Caco-2 (cell line): Measurements from ENCODE around the gene CDKN1B. TPM values are rescaled to one million over a fixed set of nuclear protein-coding genes. Genes with fewer than 3 reads are reported as not detected.

ENCODE experiments used
- BruUV-seq: library from RNA; stranded (reverse); fragments of 400-500 nt; replicated peaks from 2 replicates; lab custom pipeline; 2021; lab: Mats Ljungman, UMichigan
- CTCF ChIA-PET: fragments of 300-600 bp; sonication (Branson Sonifier 250); formaldehyde crosslinking; loops from one replicate; lab custom pipeline; 2022; ENCODE audit warnings: antibody characterized with exemption; lab: Charles Lee
- POLR2A ChIA-PET: fragments of 300-600 bp; sonication (Branson Sonifier 250); formaldehyde crosslinking; loops from one replicate; lab custom pipeline; 2022; ENCODE audit warnings: antibody characterized with exemption; lab: Charles Lee
- DNase-seq, 2 experiments: peaks; one replicate each; pipeline versions ENCODE4 v3.0.0 to v3.0.0-alpha.2; 2020 to 2022
- H3K27me3 ChIP-seq: replicated peaks from 2 replicates; pipeline ENCODE4 v1.6.0; 2011; ENCODE audit warnings: low read length; ENCODE audit not compliant: control insufficient read depth, insufficient read depth
- H3K36me3 ChIP-seq: 2 replicates; pipeline ENCODE4 v1.5.1; 2011; ENCODE audit warnings: low read length; ENCODE audit not compliant: control insufficient read depth, insufficient read depth
- H3K4me1 ChIP-seq: fragments of 250-450 bp; sonication (Bioruptor Pico); 2 replicates; pipeline ENCODE4 v1.5.1; 2020; ENCODE audit warnings: mild to moderate bottlenecking
- H3K4me3 ChIP-seq: 2 replicates; pipeline ENCODE4 v1.5.1; 2011; ENCODE audit warnings: low read depth, mild to moderate bottlenecking, control low read depth, low read length
- H3K9me3 ChIP-seq: fragments of 250-450 bp; sonication (Bioruptor Pico); 2 replicates; pipeline ENCODE4 v1.5.1; 2020; ENCODE audit warnings: mild to moderate bottlenecking, moderate library complexity
- H3K27ac Mint-ChIP-seq: one replicate; pipeline ENCODE4 v1.8.0; 2022; ENCODE audit warnings: mixed read lengths; ENCODE audit not compliant: unreplicated experiment
- H3K27me3 Mint-ChIP-seq: one replicate; pipeline ENCODE4 v1.8.0; 2022; ENCODE audit warnings: mixed read lengths; ENCODE audit not compliant: insufficient read depth, unreplicated experiment
- H3K36me3 Mint-ChIP-seq: one replicate; pipeline ENCODE4 v1.8.0; 2022; ENCODE audit warnings: mild to moderate bottlenecking, mixed read lengths; ENCODE audit not compliant: insufficient read depth, unreplicated experiment
- H3K4me1 Mint-ChIP-seq: one replicate; pipeline ENCODE4 v1.8.0; 2022; ENCODE audit warnings: low read depth, mixed read lengths; ENCODE audit not compliant: unreplicated experiment
- H3K4me3 Mint-ChIP-seq: one replicate; pipeline ENCODE4 v1.8.0; 2022; ENCODE audit warnings: mild to moderate bottlenecking, moderate library complexity, mixed read lengths; ENCODE audit not compliant: unreplicated experiment
- H3K9me3 Mint-ChIP-seq: one replicate; pipeline ENCODE4 v1.8.0; 2022; ENCODE audit warnings: mixed read lengths; ENCODE audit not compliant: unreplicated experiment
- CTCF ChIP-seq, 2 experiments: fragments of 200-600 bp in 1 of 2; IDR thresholded peaks; 1 replicate in 1 of 2; 2 replicates in 1 of 2; pipeline versions ENCODE4 v1.5.1 to v1.8.0; 2011 to 2022; ENCODE audit warnings: antibody characterized with exemption in 1 of 2, control low read depth in 1 of 2, inconsistent platforms in 1 of 2, low read depth in 1 of 2, low read length in 1 of 2, mild to moderate bottlenecking in 1 of 2, moderate library complexity in 1 of 2; ENCODE audit not compliant: insufficient read depth in 1 of 2, severe bottlenecking in 1 of 2, unreplicated experiment in 1 of 2
- intact Hi-C: fragments of 100-400 bp; cut with micrococcal nuclease; formaldehyde crosslinking; loops from one replicate; pipeline ENCODE4 v1.10.0; 2022; ENCODE audit not compliant: unreplicated experiment
- total RNA-seq: library from RNA; stranded (reverse); gene quantifications from 2 replicates; pipeline ENCODE4 v1.2.3, GENCODE V29; 2022

Gene CDKN1B
- total RNA-seq, 1 experiment from 2014 or later = 115 TPM

- no TSS peak for BruUV-seq
- DNase-seq = no peak
- intact Hi-C loops = no loop called here
- Mint-ChIP-seq H3K27ac (no peak overlapping the region), H3K36me3 (no peaks in the 10 kb centered on the region), H3K27me3 (no peaks in the 10 kb centered on the region), H3K4me3 (no peak overlapping the region), H3K9me3 (no peaks in the 10 kb centered on the region), H3K4me1 (peaks cover 18% of the 10 kb centered on the region)
- H3K4me3 ChIP-seq = no peak overlapping the region
- no peaks in the 10 kb centered on the region for H3K27me3 ChIP-seq
- no peaks in the 10 kb centered on the region for H3K36me3 ChIP-seq
- no peak for TF ChIP-seq CTCF (IDR thresholded peaks at IDR 0.05; ENCODE audit: insufficient read depth in 1 of 2, low read depth in 1 of 2, low read length in 1 of 2, severe bottlenecking in 1 of 2, unreplicated experiment in 1 of 2)
- peaks cover 4% of the 10 kb centered on the region for H3K4me1 ChIP-seq
- CTCF ChIA-PET = interaction anchor here (0.8 kb wide), 1 partner anchor 112 kb away, joined by 9 read pairs; no protein-coding TSS in a partner anchor
- H3K9me3 ChIP-seq = no peaks in the 10 kb centered on the region
- POLR2A ChIA-PET = no interaction called here
Measured at GRCh38 chr12:12731785-12732184, 14.6 kb downstream of the CDKN1B start.

GRCh38 chr12:12733118-12733517 is 15.9 kb downstream of the CDKN1B start:
- no peak overlapping the region for H3K4me3 Mint-ChIP-seq
- H3K36me3 Mint-ChIP-seq = no peaks in the 10 kb centered on the region
- no peaks in the 10 kb centered on the region for H3K27me3 Mint-ChIP-seq
- no TSS peak for BruUV-seq
- CTCF ChIA-PET = interaction anchor here (0.7 kb wide), 1 partner anchor 59 kb away, joined by 3 read pairs; no protein-coding TSS in a partner anchor
- POLR2A ChIA-PET = no interaction called here
- Histone ChIP-seq H3K9me3 (no peaks in the 10 kb centered on the region), H3K27me3 (no peaks in the 10 kb centered on the region), H3K4me3 (no peak overlapping the region), H3K4me1 (no peaks in the 10 kb centered on the region; the same call in 1 of the 2 replicates), H3K36me3 (no peaks in the 10 kb centered on the region)
- H3K9me3 Mint-ChIP-seq = no peaks in the 10 kb centered on the region
- H3K4me1 Mint-ChIP-seq = peaks cover 25% of the 10 kb centered on the region
- DNase-seq = no peak
- no peak overlapping the region for H3K27ac Mint-ChIP-seq
- TF ChIP-seq CTCF (IDR thresholded peaks at IDR 0.05; ENCODE audit: insufficient read depth in 1 of 2, low read depth in 1 of 2, low read length in 1 of 2, severe bottlenecking in 1 of 2, unreplicated experiment in 1 of 2) = no peak
- intact Hi-C loops = no loop called here

- Histone ChIP-seq H3K36me3 (no peaks in the 10 kb centered on the region), H3K9me3 (no peaks in the 10 kb centered on the region), H3K4me1 (no peaks in the 10 kb centered on the region; the same call in 1 of the 2 replicates), H3K4me3 (no peak overlapping the region), H3K27me3 (no peaks in the 10 kb centered on the region)
- BruUV-seq = no TSS peak
- POLR2A ChIA-PET = interaction anchor here (1.2 kb wide), 1 partner anchor 18 kb away, joined by 3 read pairs; no protein-coding TSS in a partner anchor
- Mint-ChIP-seq H3K4me1 (peaks cover 25% of the 10 kb centered on the region), H3K36me3 (no peaks in the 10 kb centered on the region), H3K9me3 (no peaks in the 10 kb centered on the region), H3K27me3 (no peaks in the 10 kb centered on the region), H3K4me3 (no peak overlapping the region), H3K27ac (no peak overlapping the region)
- no peak for DNase-seq
- no peak for TF ChIP-seq CTCF (IDR thresholded peaks at IDR 0.05; ENCODE audit: insufficient read depth in 1 of 2, low read depth in 1 of 2, low read length in 1 of 2, severe bottlenecking in 1 of 2, unreplicated experiment in 1 of 2)
- CTCF ChIA-PET = no interaction called here
- intact Hi-C loops = no loop called here
Measured at GRCh38 chr12:12734054-12734453, 16.9 kb downstream of the CDKN1B start.
